Lung (tissue), 4 donors: ENCODE results near the gene GPR162. TPM values are rescaled to one million over a fixed set of nuclear protein-coding genes. Genes with fewer than 3 reads are reported as not detected.

Experiments used
- polyA plus RNA-seq, 2 donors: library from polyadenylated mRNA; stranded (reverse); fragments of 200-250 nt; gene quantifications; one replicate each; pipeline ENCODE4 v1.2.1, GENCODE V29; 2013
- total RNA-seq, 2 donors: library from RNA; depleted of rRNA in 1 of 2; stranded (reverse); fragments of >200 nt in 1 of 2; gene quantifications; one replicate each; pipeline ENCODE4 v1.2.1, GENCODE V29; 2014 to 2021
- donor health status: Bipolar disorder and iron deficiency.
- donor health status: healthy.
- donor health status: DM: yes; HTN: yes; CAD: no.

GPR162 gene
- total and polyA plus RNA-seq, 4 donors, result 22.8 to 36.0 (median 24.0) TPM

Other genes starting within 250 kb of the GPR162 start
- gene CHD4, start 214.4 kb upstream of the GPR162 start, total RNA-seq, result 100 to 1,000 TPM; 198 TPM
- gene CHD4, start 214.4 kb upstream of the GPR162 start, polyA plus RNA-seq, result 100 to 1,000 TPM in 1 of 2 donors, 10 to 100 TPM in 1; 82.0 to 182 TPM
- gene LPAR5, start 185.9 kb upstream of the GPR162 start, total RNA-seq, result 1 to 10 TPM; 1.9 to 2.8 TPM
- gene LPAR5, start 185.9 kb upstream of the GPR162 start, polyA plus RNA-seq, result 1 to 10 TPM in 1 of 2 donors, under 1 TPM in 1; 0.51 to 1.2 TPM
- 1 to 10 TPM; 1.6 to 6.1 TPM for gene ACRBP, start 174.4 kb upstream of the GPR162 start, total RNA-seq
- 1 to 10 TPM in 1 of 2 donors, under 1 TPM in 1; 0.93 to 8.7 TPM for gene ACRBP, start 174.4 kb upstream of the GPR162 start, polyA plus RNA-seq
- gene ING4, start 158.7 kb upstream of the GPR162 start, total RNA-seq, result 10 to 100 TPM; 22.4 to 74.3 TPM
- gene ING4, start 158.7 kb upstream of the GPR162 start, polyA plus RNA-seq, result 10 to 100 TPM; 20.3 to 31.7 TPM
- 10 to 100 TPM; 29.2 to 50.8 TPM for gene ZNF384, start 132.4 kb upstream of the GPR162 start, total RNA-seq
- gene ZNF384, start 132.4 kb upstream of the GPR162 start, polyA plus RNA-seq, result 10 to 100 TPM; 29.0 to 34.4 TPM
- gene PIANP, start 121.0 kb upstream of the GPR162 start, total RNA-seq, result 1 to 10 TPM in 1 of 2 donors, under 1 TPM in 1; 0.25 to 1.4 TPM
- gene PIANP, start 121.0 kb upstream of the GPR162 start, polyA plus RNA-seq, result under 1 TPM; 0.23 to 0.37 TPM
- 10 to 100 TPM; 40.1 to 74.7 TPM for gene COPS7A, start 97.8 kb upstream of the GPR162 start, total RNA-seq
- gene COPS7A, start 97.8 kb upstream of the GPR162 start, polyA plus RNA-seq, result 10 to 100 TPM; 53.4 to 69.0 TPM
- 100 to 1,000 TPM in 1 of 2 donors, 10 to 100 TPM in 1; 95.9 to 160 TPM for gene MLF2, start 68.7 kb upstream of the GPR162 start, total RNA-seq
- gene MLF2, start 68.7 kb upstream of the GPR162 start, polyA plus RNA-seq, result 100 to 1,000 TPM; 169 to 171 TPM
- gene PTMS, start 55.5 kb upstream of the GPR162 start, total RNA-seq, result 100 to 1,000 TPM in 1 of 2 donors, 10 to 100 TPM in 1; 65.6 to 301 TPM
- 100 to 1,000 TPM; 196 to 801 TPM for gene PTMS, start 55.5 kb upstream of the GPR162 start, polyA plus RNA-seq
- 1 to 10 TPM in 1 of 2 donors, under 1 TPM in 1; 0.82 to 1.7 TPM for gene LAG3, start 49.3 kb upstream of the GPR162 start, total RNA-seq
- gene LAG3, start 49.3 kb upstream of the GPR162 start, polyA plus RNA-seq, result 1 to 10 TPM; 1.2 to 1.7 TPM
- 10 to 100 TPM; 60.6 to 83.7 TPM for gene CD4, start 32.3 kb upstream of the GPR162 start, total RNA-seq
- gene CD4, start 32.3 kb upstream of the GPR162 start, polyA plus RNA-seq, result 10 to 100 TPM; 20.6 to 45.5 TPM
- gene P3H3, start 6.6 kb downstream of the GPR162 start, total RNA-seq, result 10 to 100 TPM; 16.1 to 23.3 TPM
- gene P3H3, start 6.6 kb downstream of the GPR162 start, polyA plus RNA-seq, result 10 to 100 TPM in 1 of 2 donors, 1 to 10 TPM in 1; 9.3 to 12.2 TPM
- 1 to 10 TPM; 1.3 to 3.3 TPM for gene GNB3, start 19.1 kb downstream of the GPR162 start, total RNA-seq
- gene GNB3, start 19.1 kb downstream of the GPR162 start, polyA plus RNA-seq, result 1 to 10 TPM; 1.2 to 2.0 TPM
- 1 to 10 TPM; 1.3 to 3.5 TPM for gene CDCA3, start 29.5 kb downstream of the GPR162 start, total RNA-seq
- 1 to 10 TPM; 2.2 to 4.1 TPM for gene CDCA3, start 29.5 kb downstream of the GPR162 start, polyA plus RNA-seq
- 10 to 100 TPM; 35.3 to 92.1 TPM for gene USP5, start 30.3 kb downstream of the GPR162 start, total RNA-seq
- gene USP5, start 30.3 kb downstream of the GPR162 start, polyA plus RNA-seq, result 10 to 100 TPM; 24.8 to 38.1 TPM
- 100 to 1,000 TPM; 256 to 507 TPM for gene TPI1, start 45.7 kb downstream of the GPR162 start, total RNA-seq
- 1,000 to 10,000 TPM in 1 of 2 donors, 100 to 1,000 TPM in 1; 362 to 1,097 TPM for gene TPI1, start 45.7 kb downstream of the GPR162 start, polyA plus RNA-seq
- gene SPSB2, start 51.5 kb downstream of the GPR162 start, total RNA-seq, result 10 to 100 TPM; 25.3 to 37.5 TPM
- 10 to 100 TPM; 21.0 to 39.8 TPM for gene SPSB2, start 51.5 kb downstream of the GPR162 start, polyA plus RNA-seq
- 10 to 100 TPM; 48.7 to 61.0 TPM for gene LRRC23, start 83.0 kb downstream of the GPR162 start, total RNA-seq
- 10 to 100 TPM; 29.6 to 35.5 TPM for gene LRRC23, start 83.0 kb downstream of the GPR162 start, polyA plus RNA-seq
- gene ENO2, start 92.8 kb downstream of the GPR162 start, total RNA-seq, result 10 to 100 TPM; 14.4 to 41.9 TPM
- gene ENO2, start 92.8 kb downstream of the GPR162 start, polyA plus RNA-seq, result 10 to 100 TPM; 26.8 to 34.8 TPM
- gene ATN1, start 106.1 kb downstream of the GPR162 start, total RNA-seq, result 100 to 1,000 TPM in 1 of 2 donors, 10 to 100 TPM in 1; 72.1 to 113 TPM
- 10 to 100 TPM; 63.5 to 87.5 TPM for gene ATN1, start 106.1 kb downstream of the GPR162 start, polyA plus RNA-seq
- not detected for gene RNU7-1, start 122.0 kb downstream of the GPR162 start, total RNA-seq
- not detected for gene RNU7-1, start 122.0 kb downstream of the GPR162 start, polyA plus RNA-seq
- gene C12orf57, start 122.2 kb downstream of the GPR162 start, total RNA-seq, result 100 to 1,000 TPM in 1 of 2 donors, 10 to 100 TPM in 1; 92.9 to 196 TPM
- 100 to 1,000 TPM; 370 to 437 TPM for gene C12orf57, start 122.2 kb downstream of the GPR162 start, polyA plus RNA-seq
- 100 to 1,000 TPM in 1 of 2 donors, 10 to 100 TPM in 1; 38.2 to 140 TPM for gene PTPN6, start 129.5 kb downstream of the GPR162 start, total RNA-seq
- gene PTPN6, start 129.5 kb downstream of the GPR162 start, polyA plus RNA-seq, result 100 to 1,000 TPM; 201 to 222 TPM
- 100 to 1,000 TPM; 103 to 154 TPM for gene PHB2, start 148.8 kb downstream of the GPR162 start, total RNA-seq
- 100 to 1,000 TPM; 129 to 149 TPM for gene PHB2, start 148.8 kb downstream of the GPR162 start, polyA plus RNA-seq
- gene EMG1, start 149.1 kb downstream of the GPR162 start, total RNA-seq, result 10 to 100 TPM; 25.2 to 56.3 TPM
- 10 to 100 TPM; 38.6 to 42.0 TPM for gene EMG1, start 149.1 kb downstream of the GPR162 start, polyA plus RNA-seq
- gene LPCAT3, start 196.7 kb downstream of the GPR162 start, total RNA-seq, result 10 to 100 TPM; 60.0 to 78.6 TPM
- 10 to 100 TPM; 45.4 to 52.4 TPM for gene LPCAT3, start 196.7 kb downstream of the GPR162 start, polyA plus RNA-seq
- 100 to 1,000 TPM; 253 to 291 TPM for gene C1S, start 238.9 kb downstream of the GPR162 start, total RNA-seq
- gene C1S, start 238.9 kb downstream of the GPR162 start, polyA plus RNA-seq, result 100 to 1,000 TPM; 148 to 252 TPM